Measurements from ENCODE around the gene DHX8. TPM values are rescaled to one million over a fixed set of nuclear protein-coding genes. Genes with fewer than 3 reads are reported as not detected.

DHX8 gene
- total RNA-seq, 1 experiment from 2014 or later, result 66.8 TPM

DNA sequence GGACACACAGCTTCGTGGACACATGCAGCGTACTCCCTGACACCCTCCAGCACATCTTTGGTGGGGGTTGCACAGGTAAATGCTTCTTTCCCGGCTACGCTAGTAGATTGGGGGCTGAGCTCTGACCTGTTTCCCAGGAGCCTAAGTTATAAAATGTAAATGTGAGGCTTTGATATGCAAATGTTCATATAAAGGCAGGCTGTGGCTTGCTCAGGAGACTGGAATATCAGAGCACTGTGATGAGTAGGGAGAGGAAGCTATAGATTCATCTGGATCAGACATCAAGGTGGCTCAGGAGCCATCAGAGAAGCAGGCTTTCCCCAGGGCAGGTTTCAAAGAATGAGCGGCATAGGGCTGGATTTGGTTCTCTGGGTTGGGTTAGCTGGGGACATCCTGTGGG, 65.7 kb downstream of the DHX8 start:
- no TSS peak for BruUV-seq (replicated peaks)
- H3K9me3 ChIP-seq, result no peaks in the 10 kb centered on the region
- H3K27me3 Mint-ChIP-seq (ENCODE audit: insufficient read depth, unreplicated experiment), result no peaks in the 10 kb centered on the region
- H3K4me1 ChIP-seq, result peaks cover 31% of the 10 kb centered on the region
- H3K36me3 Mint-ChIP-seq (ENCODE audit: insufficient read depth, unreplicated experiment), result peaks cover 21% of the 10 kb centered on the region
- intact Hi-C loops (cut with micrococcal nuclease; ENCODE audit: unreplicated experiment), result no loop called here
- H3K4me3 ChIP-seq (ENCODE audit: low read depth, low read length), result no peak overlapping the region
- H3K27ac Mint-ChIP-seq (ENCODE audit: unreplicated experiment), result no peak overlapping the region
- no peaks in the 10 kb centered on the region for H3K9me3 Mint-ChIP-seq (ENCODE audit: unreplicated experiment)
- peaks cover 21% of the 10 kb centered on the region for H3K4me1 Mint-ChIP-seq (ENCODE audit: low read depth, unreplicated experiment)
- TF ChIP-seq, protein P1, sequence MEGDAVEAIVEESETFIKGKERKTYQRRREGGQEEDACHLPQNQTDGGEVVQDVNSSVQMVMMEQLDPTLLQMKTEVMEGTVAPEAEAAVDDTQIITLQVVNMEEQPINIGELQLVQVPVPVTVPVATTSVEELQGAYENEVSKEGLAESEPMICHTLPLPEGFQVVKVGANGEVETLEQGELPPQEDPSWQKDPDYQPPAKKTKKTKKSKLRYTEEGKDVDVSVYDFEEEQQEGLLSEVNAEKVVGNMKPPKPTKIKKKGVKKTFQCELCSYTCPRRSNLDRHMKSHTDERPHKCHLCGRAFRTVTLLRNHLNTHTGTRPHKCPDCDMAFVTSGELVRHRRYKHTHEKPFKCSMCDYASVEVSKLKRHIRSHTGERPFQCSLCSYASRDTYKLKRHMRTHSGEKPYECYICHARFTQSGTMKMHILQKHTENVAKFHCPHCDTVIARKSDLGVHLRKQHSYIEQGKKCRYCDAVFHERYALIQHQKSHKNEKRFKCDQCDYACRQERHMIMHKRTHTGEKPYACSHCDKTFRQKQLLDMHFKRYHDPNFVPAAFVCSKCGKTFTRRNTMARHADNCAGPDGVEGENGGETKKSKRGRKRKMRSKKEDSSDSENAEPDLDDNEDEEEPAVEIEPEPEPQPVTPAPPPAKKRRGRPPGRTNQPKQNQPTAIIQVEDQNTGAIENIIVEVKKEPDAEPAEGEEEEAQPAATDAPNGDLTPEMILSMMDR (IDR thresholded peaks at IDR 0.05; ENCODE audit: insufficient read depth in 1 of 2, low read depth in 1 of 2, low read length in 1 of 2, severe bottlenecking in 1 of 2, unreplicated experiment in 1 of 2), result no peak
- ChIA-PET CTCF (no interaction called here), POLR2A (interaction anchor here (0.7 kb wide), 1 partner anchor 78 kb away, joined by 3 read pairs; no protein-coding TSS in a partner anchor)
- H3K4me3 Mint-ChIP-seq (ENCODE audit: unreplicated experiment), result no peak overlapping the region
- no peak for DNase-seq
- H3K27me3 ChIP-seq (replicated peaks; ENCODE audit: control insufficient read depth, insufficient read depth, low read length), result no peaks in the 10 kb centered on the region
- H3K36me3 ChIP-seq (ENCODE audit: control insufficient read depth, insufficient read depth, low read length), result no peaks in the 10 kb centered on the region

DNA sequence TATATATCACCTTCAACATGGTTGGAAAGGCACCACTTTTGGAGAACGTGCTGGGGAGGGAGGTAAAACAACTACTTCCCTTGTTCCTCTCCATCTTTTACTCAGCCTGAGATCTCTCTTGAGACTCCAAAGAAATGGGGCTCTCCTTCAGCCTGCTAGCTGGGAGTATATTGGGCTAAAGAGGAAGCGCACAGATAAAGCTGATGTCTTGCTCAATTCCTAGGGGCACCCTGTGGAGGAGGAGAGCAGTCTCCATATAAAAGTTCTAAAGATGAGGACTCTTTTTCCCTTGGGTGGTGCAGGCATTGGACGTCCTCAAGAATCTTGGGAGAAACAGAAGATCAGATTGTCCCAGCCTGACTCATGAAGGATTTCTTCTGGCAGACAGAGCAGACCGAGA, 67.0 kb downstream of the DHX8 start:
- H3K36me3 ChIP-seq (ENCODE audit: control insufficient read depth, insufficient read depth, low read length), result no peaks in the 10 kb centered on the region
- peaks cover 39% of the 10 kb centered on the region for H3K4me1 ChIP-seq
- H3K27me3 Mint-ChIP-seq (ENCODE audit: insufficient read depth, unreplicated experiment), result no peaks in the 10 kb centered on the region
- no peaks in the 10 kb centered on the region for H3K9me3 Mint-ChIP-seq (ENCODE audit: unreplicated experiment)
- CTCF ChIA-PET, result interaction anchor here (0.7 kb wide), 1 partner anchor 184 kb away, joined by 5 read pairs; no protein-coding TSS in a partner anchor
- peaks cover 18% of the 10 kb centered on the region for H3K4me1 Mint-ChIP-seq (ENCODE audit: low read depth, unreplicated experiment)
- no peak overlapping the region for H3K27ac Mint-ChIP-seq (ENCODE audit: unreplicated experiment)
- DNase-seq, result no peak
- TF ChIP-seq, protein P1 (IDR thresholded peaks at IDR 0.05; ENCODE audit: insufficient read depth in 1 of 2, low read depth in 1 of 2, low read length in 1 of 2, severe bottlenecking in 1 of 2, unreplicated experiment in 1 of 2), result no peak
- no peak overlapping the region for H3K4me3 ChIP-seq (ENCODE audit: low read depth, low read length)
- BruUV-seq (replicated peaks), result no TSS peak
- no peaks in the 10 kb centered on the region for H3K9me3 ChIP-seq
- no peak overlapping the region for H3K4me3 Mint-ChIP-seq (ENCODE audit: unreplicated experiment)
- no peaks in the 10 kb centered on the region for H3K27me3 ChIP-seq (replicated peaks; ENCODE audit: control insufficient read depth, insufficient read depth, low read length)
- peaks cover 11% of the 10 kb centered on the region for H3K36me3 Mint-ChIP-seq (ENCODE audit: insufficient read depth, unreplicated experiment)
- intact Hi-C loops (cut with micrococcal nuclease; ENCODE audit: unreplicated experiment), result no loop called here
- POLR2A ChIA-PET, result no interaction called here

DNA sequence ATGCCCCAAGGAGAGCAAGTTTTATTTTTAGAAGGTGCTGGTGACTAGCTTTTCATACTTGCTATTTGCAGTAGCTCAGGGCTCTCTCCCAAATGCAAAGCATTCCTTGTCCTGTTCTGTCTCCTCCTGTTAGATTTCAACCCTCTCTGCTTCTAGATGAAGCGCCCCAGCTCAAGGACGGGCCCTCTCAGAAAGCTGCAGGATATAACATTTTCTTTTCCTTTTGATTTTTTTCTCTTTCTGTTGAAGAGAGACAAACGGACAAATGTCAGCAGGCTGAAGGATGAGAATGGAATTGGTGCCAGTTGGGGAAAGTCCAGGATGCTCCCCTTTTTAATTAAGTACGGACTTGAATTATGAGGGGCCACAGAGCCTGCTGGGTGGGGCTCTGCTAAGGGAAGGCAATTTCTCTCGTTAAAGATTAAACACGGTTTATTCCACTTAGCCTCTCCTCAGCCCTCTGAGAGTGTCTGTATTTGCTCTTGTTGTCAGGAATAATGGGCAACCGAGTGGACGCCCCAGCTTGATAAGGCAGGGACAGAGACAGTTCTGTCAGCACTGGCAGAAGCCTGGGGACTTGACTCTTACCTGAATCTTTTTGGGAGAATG, 68.6 kb downstream of the DHX8 start:
- TF ChIP-seq, protein P1 (IDR thresholded peaks at IDR 0.05; ENCODE audit: insufficient read depth in 1 of 2, low read depth in 1 of 2, low read length in 1 of 2, severe bottlenecking in 1 of 2, unreplicated experiment in 1 of 2), result no peak
- Mint-ChIP-seq H3K9me3 (ENCODE audit: unreplicated experiment) (no peaks in the 10 kb centered on the region), H3K4me3 (ENCODE audit: unreplicated experiment) (peak overlapping the region; percentile 40), H3K36me3 (ENCODE audit: insufficient read depth, unreplicated experiment) (no peaks in the 10 kb centered on the region), H3K27me3 (ENCODE audit: insufficient read depth, unreplicated experiment) (no peaks in the 10 kb centered on the region), H3K4me1 (ENCODE audit: low read depth, unreplicated experiment) (peaks cover 18% of the 10 kb centered on the region), H3K27ac (ENCODE audit: unreplicated experiment) (peak overlapping the region; percentile 36)
- H3K4me1 ChIP-seq, result peaks cover 41% of the 10 kb centered on the region
- peak; percentile 35 to 52 for DNase-seq
- intact Hi-C loops (cut with micrococcal nuclease; ENCODE audit: unreplicated experiment), result no loop called here
- no peak overlapping the region for H3K4me3 ChIP-seq (ENCODE audit: low read depth, low read length)
- H3K36me3 ChIP-seq (ENCODE audit: control insufficient read depth, insufficient read depth, low read length), result no peaks in the 10 kb centered on the region
- BruUV-seq (replicated peaks), result no TSS peak
- CTCF ChIA-PET, result interaction anchor here (1.0 to 1.1 kb wide), 2 partner anchors 68 to 137 kb away, joined by 3 to 5 read pairs; partner anchors contain the start of gene DHX8
- no peaks in the 10 kb centered on the region for H3K27me3 ChIP-seq (replicated peaks; ENCODE audit: control insufficient read depth, insufficient read depth, low read length)
- no peaks in the 10 kb centered on the region for H3K9me3 ChIP-seq
- POLR2A ChIA-PET, result no interaction called here
